Mesenchymal stem cell (in vitro differentiated cells and primary cell): Measurements from ENCODE around the gene OLFML2B.

ENCODE experiments used
- DNase-seq: peaks from one replicate; pipeline ENCODE4 v3.0.0-alpha.2; 2013
- H2AFZ ChIP-seq: one replicate; pipeline ENCODE4 v1.6.1; 2013; ENCODE audit warnings: low read depth, mild to moderate bottlenecking, control low read depth, inconsistent platforms, low read length, moderate library complexity
- H2AK5ac ChIP-seq: 2 replicates; pipeline ENCODE4 v1.6.1; 2013; ENCODE audit warnings: low read length, moderate library complexity, mild to moderate bottlenecking, inconsistent platforms; ENCODE audit not compliant: severe bottlenecking
- H2BK120ac ChIP-seq: one replicate; pipeline ENCODE4 v1.6.1; 2013; ENCODE audit warnings: low read depth, mild to moderate bottlenecking, inconsistent platforms, low read length, moderate library complexity
- H2BK12ac ChIP-seq, 2 experiments: one replicate each; pipeline ENCODE4 v1.6.1; 2013; ENCODE audit warnings: inconsistent platforms in 2 of 2, low read length in 2 of 2, mild to moderate bottlenecking in 2 of 2, moderate library complexity in 2 of 2, control low read depth in 1 of 2
- H2BK15ac ChIP-seq: one replicate; pipeline ENCODE4 v1.6.1; 2013; ENCODE audit warnings: mild to moderate bottlenecking, low read depth, inconsistent platforms; ENCODE audit not compliant: poor library complexity, severe bottlenecking
- H2BK5ac ChIP-seq: 2 replicates; pipeline ENCODE4 v1.6.1; 2013; ENCODE audit warnings: low read depth, mild to moderate bottlenecking, low read length, control low read depth, inconsistent platforms; ENCODE audit not compliant: poor library complexity, severe bottlenecking
- H3K14ac ChIP-seq, 2 experiments: one replicate each; pipeline ENCODE4 v1.6.1; 2013; ENCODE audit warnings: inconsistent platforms in 2 of 2, low read length in 2 of 2, control low read depth in 1 of 2, mild to moderate bottlenecking in 1 of 2, moderate library complexity in 1 of 2
- H3K18ac ChIP-seq, 2 experiments: one replicate each; pipeline ENCODE4 v1.6.1; 2013; ENCODE audit warnings: inconsistent platforms in 2 of 2, low read length in 2 of 2, control low read depth in 1 of 2, low read depth in 1 of 2, mild to moderate bottlenecking in 1 of 2
- H3K23ac ChIP-seq, 2 experiments: one replicate each; pipeline ENCODE4 v1.6.1; 2013; ENCODE audit warnings: inconsistent platforms in 2 of 2, low read length in 2 of 2, mild to moderate bottlenecking in 2 of 2, moderate library complexity in 2 of 2, control low read depth in 1 of 2
- H3K27ac ChIP-seq: 2 replicates; pipeline ENCODE4 v1.5.1; 2013; ENCODE audit warnings: mild to moderate bottlenecking, moderate library complexity, low read length, control low read depth, inconsistent platforms; ENCODE audit not compliant: poor library complexity, severe bottlenecking
- H3K27me3 ChIP-seq, 2 experiments: 2 replicates each; pipeline versions ENCODE4 v1.6.1 to v1.7.0; 2013; ENCODE audit warnings: low read length in 2 of 2, mild to moderate bottlenecking in 2 of 2, moderate library complexity in 2 of 2, control low read depth in 1 of 2, inconsistent platforms in 1 of 2; ENCODE audit not compliant: control insufficient read depth in 1 of 2, insufficient read depth in 1 of 2
- H3K36me3 ChIP-seq, 2 experiments: 2 replicates each; pipeline versions ENCODE4 v1.6.1 to v1.7.0; 2013; ENCODE audit warnings: low read length in 2 of 2, control low read depth in 1 of 2, inconsistent platforms in 1 of 2, low read depth in 1 of 2, mild to moderate bottlenecking in 1 of 2; ENCODE audit not compliant: insufficient read depth in 2 of 2, control insufficient read depth in 1 of 2
- H3K4ac ChIP-seq, 2 experiments: one replicate each; pipeline ENCODE4 v1.6.1; 2013; ENCODE audit warnings: inconsistent platforms in 2 of 2, low read length in 2 of 2, mild to moderate bottlenecking in 2 of 2, moderate library complexity in 2 of 2, control low read depth in 1 of 2, low read depth in 1 of 2
- H3K4me1 ChIP-seq: 2 replicates; pipeline ENCODE4 v1.6.1; 2013; ENCODE audit warnings: low read depth, low read length, control low read depth; ENCODE audit not compliant: control insufficient read depth, insufficient read depth
- H3K4me2 ChIP-seq: 2 replicates; pipeline ENCODE4 v1.6.1; 2013; ENCODE audit warnings: low read length, mild to moderate bottlenecking, inconsistent platforms; ENCODE audit not compliant: poor library complexity, severe bottlenecking
- H3K4me3 ChIP-seq, 2 experiments: 2 replicates each; pipeline versions ENCODE4 v1.5.1 to v1.7.0; 2013; ENCODE audit warnings: low read length in 2 of 2, mild to moderate bottlenecking in 2 of 2, control low read depth in 1 of 2, low read depth in 1 of 2; ENCODE audit not compliant: insufficient read depth in 1 of 2
- H3K79me1 ChIP-seq: replicated peaks from 2 replicates; pipeline ENCODE4 v1.6.1; 2013; ENCODE audit warnings: mild to moderate bottlenecking, control low read depth, low read length, inconsistent platforms; ENCODE audit not compliant: poor library complexity, severe bottlenecking
- H3K9ac ChIP-seq: 2 replicates; pipeline ENCODE4 v1.7.0; 2013; ENCODE audit warnings: mild to moderate bottlenecking, low read length, moderate library complexity
- H3K9me3 ChIP-seq: 2 replicates; pipeline ENCODE4 v1.7.0; 2013; ENCODE audit warnings: mild to moderate bottlenecking, low read length; ENCODE audit not compliant: control insufficient read depth
- H4K8ac ChIP-seq: one replicate; pipeline ENCODE4 v1.6.1; 2013; ENCODE audit warnings: inconsistent platforms, mild to moderate bottlenecking, low read length, moderate library complexity
- H4K91ac ChIP-seq: one replicate; pipeline ENCODE4 v1.6.1; 2013; ENCODE audit warnings: mild to moderate bottlenecking, low read length, inconsistent platforms
- WGBS: methylation state at CpG from one replicate; pipeline ENCODE4 v1.1.7; 2013; ENCODE audit warnings: mixed read lengths; 5-methylcytosine and 5-hydroxymethylcytosine counted together

The OLFML2B gene

DNA sequence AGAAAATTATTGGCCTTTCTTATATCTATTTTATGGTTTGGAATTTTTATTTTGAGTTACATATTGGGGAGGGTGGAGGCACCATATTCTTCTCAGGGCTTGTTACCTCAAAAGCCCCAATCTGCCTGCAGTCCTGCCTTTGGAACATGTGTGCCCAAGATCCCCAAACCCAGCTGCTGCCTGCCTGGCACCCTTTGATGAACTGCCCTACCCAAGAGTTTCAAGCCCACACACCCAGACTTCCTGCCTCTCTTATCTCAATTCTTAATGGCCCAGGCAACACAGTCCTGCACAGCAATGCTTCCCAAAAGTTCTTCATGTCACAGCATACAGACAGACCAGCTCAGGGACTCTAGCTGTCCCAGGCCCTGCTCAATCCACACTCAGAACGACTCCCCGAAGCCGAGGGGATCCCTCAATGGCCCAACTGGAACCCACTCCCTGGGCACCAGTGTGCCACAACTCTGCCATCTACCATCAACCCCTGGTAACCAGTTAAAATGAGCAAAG is 19.2 kb downstream of the OLFML2B start:
- Histone ChIP-seq H3K27me3 (no peaks in the 10 kb centered on the region), H3K18ac (peak overlapping the region in 1 of 2 experiments; percentile 18), H2AK5ac (peak overlapping the region; percentile 95), H4K91ac (no peak overlapping the region), H2BK15ac (peak overlapping the region; percentile 12), H4K8ac (no peak overlapping the region), H2BK5ac (no peak overlapping the region), H3K9me3 (no peaks in the 10 kb centered on the region), H3K79me1 (no peaks in the 10 kb centered on the region), H3K4ac (no peak overlapping the region), H2BK12ac (no peak overlapping the region), H2BK120ac (no peak overlapping the region), H2AFZ (no peak overlapping the region), H3K14ac (no peak overlapping the region), H3K36me3 (peaks cover 32 to 78% of the 10 kb centered on the region in 2 experiments), H3K23ac (no peak overlapping the region), H3K9ac (no peak overlapping the region), H3K27ac (peak overlapping the region; percentile 14), H3K4me1 (peaks cover 24% of the 10 kb centered on the region), H3K4me2 (no peak overlapping the region), H3K4me3 (no peak overlapping the region)
- WGBS = 84% methylated on average over 3 of the region's 3 CpGs
- no peak for DNase-seq

- DNase-seq = peak; percentile 77
- no peak overlapping the region for H2BK12ac ChIP-seq
- WGBS = 43% methylated on average over 5 of the region's 5 CpGs
These were observed 19.8 kb downstream of the OLFML2B start for GRCh38 chr1:162003830-162004215.

DNA sequence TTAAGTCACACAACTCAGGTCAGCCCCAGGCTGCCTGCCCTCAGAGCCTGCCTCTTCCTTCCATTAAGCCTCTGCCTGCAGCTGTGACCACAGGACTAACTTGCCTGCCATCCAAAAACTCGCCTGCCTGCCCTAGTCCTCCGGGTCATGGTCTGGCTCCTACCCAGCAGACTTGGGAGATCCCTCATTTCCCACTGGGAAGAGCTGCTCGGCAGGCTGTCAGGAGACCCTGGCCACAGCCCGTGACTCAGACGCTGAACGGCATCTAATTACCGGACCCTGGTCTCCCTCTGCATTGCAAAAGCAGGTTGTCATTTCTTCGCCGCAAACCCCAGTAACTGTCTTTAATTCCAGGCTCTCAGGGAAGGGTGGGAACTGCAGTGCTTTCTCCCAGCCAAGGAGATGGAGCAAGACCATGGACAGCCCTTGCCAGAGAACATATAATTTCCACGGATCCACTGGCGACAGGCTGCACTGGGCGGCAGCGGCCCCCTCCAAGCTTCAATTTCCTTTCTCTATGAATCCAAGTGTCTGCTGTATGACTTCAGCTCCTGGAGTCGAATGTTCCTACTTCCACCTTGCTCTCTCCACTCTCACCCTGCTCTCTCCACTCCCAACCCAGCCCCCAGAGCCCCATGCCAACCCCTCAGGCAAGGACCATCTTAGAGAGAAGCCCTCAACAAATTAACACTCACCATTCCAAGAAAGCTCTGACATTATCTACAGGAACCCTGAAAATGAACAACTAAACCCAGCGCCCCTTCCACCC is 20.4 kb downstream of the OLFML2B start:
- Histone ChIP-seq H3K79me1 (no peaks in the 10 kb centered on the region), H3K4me2 (peak overlapping the region; percentile 49), H3K23ac (no peak overlapping the region), H3K27me3 (no peaks in the 10 kb centered on the region), H3K4me1 (peaks cover 28% of the 10 kb centered on the region), H4K8ac (no peak overlapping the region), H2BK5ac (peak overlapping the region; percentile 48), H3K4ac (peak overlapping the region in 1 of 2 experiments; percentile 27), H3K9me3 (no peaks in the 10 kb centered on the region), H2AFZ (no peak overlapping the region), H4K91ac (no peak overlapping the region), H3K14ac (no peak overlapping the region), H3K4me3 (peak overlapping the region in 1 of 2 experiments; percentile 61), H3K27ac (peak overlapping the region; percentile 90), H3K36me3 (peaks cover 25 to 78% of the 10 kb centered on the region in 2 experiments), H3K18ac (no peak overlapping the region), H2BK15ac (no peak overlapping the region), H2BK120ac (no peak overlapping the region), H3K9ac (peak overlapping the region; percentile 51), H2AK5ac (peak overlapping the region; percentile 29), H2BK12ac (peak overlapping the region in 1 of 2 experiments; percentile 7)
- peak; percentile 84 for DNase-seq
- 69% methylated on average over 15 of the region's 15 CpGs for WGBS

More at GRCh38 chr1:162003830-162004215, 19.8 kb downstream of the OLFML2B start:
- Histone ChIP-seq H3K4me1 (peaks cover 25% of the 10 kb centered on the region), H2BK5ac (peak overlapping the region; percentile 48), H3K79me1 (no peaks in the 10 kb centered on the region), H3K23ac (no peak overlapping the region), H3K9me3 (no peaks in the 10 kb centered on the region), H3K9ac (peak overlapping the region; percentile 51), H2AK5ac (peak overlapping the region; percentile 29), H3K14ac (no peak overlapping the region), H2BK15ac (no peak overlapping the region), H3K27ac (peak overlapping the region; percentile 90), H3K36me3 (peaks cover 29 to 78% of the 10 kb centered on the region in 2 experiments), H3K18ac (peak overlapping the region in 1 of 2 experiments; percentile 59), H2AFZ (no peak overlapping the region), H4K91ac (no peak overlapping the region), H4K8ac (no peak overlapping the region), H2BK120ac (no peak overlapping the region), H3K27me3 (no peaks in the 10 kb centered on the region), H3K4ac (no peak overlapping the region), H3K4me3 (peak overlapping the region in 1 of 2 experiments; percentile 61), H3K4me2 (peak overlapping the region; percentile 49)

DNA sequence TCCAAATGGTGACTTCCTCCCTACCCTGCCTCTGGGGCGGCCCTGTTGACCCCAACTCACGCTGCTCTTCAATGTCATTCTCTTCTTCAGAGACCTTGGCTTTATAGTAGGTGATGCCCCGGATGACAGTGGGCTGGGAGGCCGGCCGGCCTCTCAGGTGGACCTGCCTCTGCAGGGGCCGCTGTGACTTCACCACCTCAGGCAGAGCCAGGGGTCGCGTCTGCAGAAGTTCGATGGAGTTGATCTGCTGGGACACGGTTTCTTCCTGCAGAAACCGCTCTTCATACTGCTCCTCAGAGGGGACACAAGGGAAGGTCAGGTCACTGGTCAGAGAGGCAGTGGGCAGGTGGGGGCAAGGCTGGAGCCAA is 23.6 kb downstream of the OLFML2B start:
- no peak overlapping the region for H2BK12ac ChIP-seq
- no peak overlapping the region for H2AFZ ChIP-seq
- WGBS = 94% methylated on average over 11 of the region's 11 CpGs
- no peak overlapping the region for H2BK120ac ChIP-seq
- H3K4me1 ChIP-seq = peaks cover 28% of the 10 kb centered on the region
- no peak overlapping the region for H3K4me3 ChIP-seq
- H3K4ac ChIP-seq = no peak overlapping the region
- no peak overlapping the region for H2AK5ac ChIP-seq
- H3K23ac ChIP-seq = no peak overlapping the region
- no peak overlapping the region for H2BK5ac ChIP-seq
- no peaks in the 10 kb centered on the region for H3K9me3 ChIP-seq
- no peak overlapping the region for H3K9ac ChIP-seq
- no peak overlapping the region for H4K91ac ChIP-seq
- H4K8ac ChIP-seq = no peak overlapping the region
- peaks cover 42 to 76% of the 10 kb centered on the region in 2 experiments for H3K36me3 ChIP-seq
- DNase-seq = no peak
- no peak overlapping the region for H2BK15ac ChIP-seq
- no peaks in the 10 kb centered on the region for H3K27me3 ChIP-seq
- H3K4me2 ChIP-seq = no peak overlapping the region
- no peak overlapping the region for H3K18ac ChIP-seq
- H3K79me1 ChIP-seq = no peaks in the 10 kb centered on the region
- H3K14ac ChIP-seq = no peak overlapping the region
- no peak overlapping the region for H3K27ac ChIP-seq
